DMS53 (cell line): ENCODE measurements around the gene NMD3.
"Not testable (repeated sequence)": the region's sequence is repeated elsewhere in the genome, so short reads cannot be mapped to it uniquely, and the experiment has no call there.

Experiments used
- DNase-seq: peaks from one replicate; lab custom pipeline; 2025; lab: John Stamatoyannopoulos, UW

The NMD3 gene

DNA sequence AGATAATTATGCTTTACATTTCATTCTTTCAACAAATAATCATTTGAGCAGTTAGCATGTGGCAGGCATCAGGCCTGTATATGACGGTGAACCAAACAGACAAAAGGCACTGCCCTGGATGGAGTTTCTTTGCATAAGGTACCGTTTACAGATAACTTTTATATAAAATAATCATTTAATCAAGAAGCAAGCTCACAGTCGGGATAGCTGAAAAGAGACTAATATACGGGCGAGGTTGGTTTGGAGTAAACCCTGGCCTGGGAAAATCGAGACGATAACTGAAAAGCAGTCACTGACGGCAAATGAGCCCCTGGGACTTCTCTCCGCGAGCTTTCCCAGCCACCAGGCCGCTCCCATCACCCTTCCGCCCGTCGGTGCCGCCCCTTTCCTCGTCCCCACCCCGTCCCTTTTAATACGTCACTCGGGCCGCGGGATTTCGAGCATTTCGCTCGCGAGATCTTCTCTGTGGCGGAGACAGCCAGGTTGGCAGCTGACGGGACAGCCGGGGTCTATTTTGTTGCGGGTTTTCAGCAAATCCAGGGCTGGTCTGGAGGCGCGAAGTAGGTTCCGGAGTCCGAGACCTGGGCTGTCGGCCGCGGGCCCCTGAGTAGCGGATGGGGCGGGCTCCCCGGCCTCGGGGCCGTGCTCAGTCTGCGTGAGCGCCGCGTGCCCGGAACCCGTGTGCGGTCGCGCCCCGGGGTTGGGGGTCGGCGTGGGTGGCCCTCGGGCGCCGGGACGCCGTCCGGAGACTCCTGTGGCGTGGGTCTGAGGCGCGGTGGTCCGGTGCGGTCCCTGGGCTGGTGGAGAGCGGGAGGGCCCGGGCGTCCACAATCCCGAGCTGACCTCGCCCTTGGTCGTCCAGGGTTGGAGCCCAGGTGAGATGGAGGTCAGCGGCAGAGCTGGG, at the start of gene NMD3:
Gene NMD3, plus strand, starts transcription at position 462 of the 904 bp plus-strand sequence. CDS start 703 bp downstream, outside the sequence.
- peak; percentile 96 for DNase-seq

DNA sequence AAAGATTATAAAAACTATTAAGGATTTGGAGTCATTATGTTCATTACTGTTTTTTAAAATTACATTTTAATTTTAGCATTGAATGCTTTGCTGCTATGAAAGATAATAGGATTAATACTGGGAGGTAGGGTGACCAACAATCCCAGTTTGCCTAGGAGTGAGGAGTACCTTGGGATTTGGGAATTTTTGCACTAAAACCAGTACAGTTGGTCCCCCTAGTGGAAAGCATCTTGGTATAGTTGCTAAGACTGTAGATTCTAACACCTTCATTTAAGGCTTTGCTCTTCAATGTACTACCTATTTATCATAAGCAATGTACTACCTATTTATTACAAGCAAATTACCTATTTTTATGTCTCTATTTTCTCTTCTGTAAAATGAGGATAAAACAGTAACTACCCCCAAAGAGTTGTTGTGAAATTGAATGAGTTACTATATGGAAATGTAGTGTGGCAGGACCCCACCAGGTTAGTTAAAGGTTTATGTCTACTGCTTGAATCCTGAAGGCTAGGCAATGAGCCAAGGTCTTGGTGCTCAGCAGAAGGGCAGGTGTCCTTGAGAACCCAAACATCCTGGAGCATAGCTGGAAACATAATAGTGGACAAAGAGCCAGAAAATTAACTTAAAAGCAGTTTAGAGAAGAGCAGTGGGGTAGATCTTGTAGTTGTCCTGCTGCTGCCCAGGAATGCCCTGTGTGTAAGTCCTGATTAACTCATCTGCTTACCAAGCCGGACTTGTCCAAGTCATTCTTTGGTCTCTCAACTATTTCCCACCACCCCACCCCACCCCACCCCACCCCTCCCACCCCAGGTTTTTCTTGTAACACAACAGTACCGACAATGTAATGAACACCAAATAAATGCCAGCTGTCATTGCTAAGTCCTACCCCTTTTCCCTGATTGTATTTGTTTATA, 49.2 kb upstream of the NMD3 start:
- peak; percentile 20 for DNase-seq

DNA sequence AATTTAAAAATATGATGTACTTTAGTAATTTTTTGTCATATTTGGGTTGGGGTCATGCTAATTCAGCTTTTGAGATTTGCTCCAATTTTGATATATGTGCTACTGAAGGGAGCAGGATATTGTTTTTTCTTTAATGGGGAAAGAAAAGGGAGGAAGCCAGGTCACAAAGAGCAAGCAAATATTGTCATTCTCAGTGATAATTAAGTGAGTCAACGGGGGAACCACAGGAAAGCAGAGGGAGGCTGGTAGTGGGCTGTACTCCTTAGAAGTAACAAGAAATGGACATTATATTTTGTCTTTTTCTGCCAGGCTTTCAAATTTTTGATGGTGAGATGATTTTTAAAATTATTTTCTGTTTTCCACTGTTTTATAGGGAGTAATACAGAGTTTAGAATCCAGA, 45.6 kb upstream of the NMD3 start:
- no peak for DNase-seq

DNA sequence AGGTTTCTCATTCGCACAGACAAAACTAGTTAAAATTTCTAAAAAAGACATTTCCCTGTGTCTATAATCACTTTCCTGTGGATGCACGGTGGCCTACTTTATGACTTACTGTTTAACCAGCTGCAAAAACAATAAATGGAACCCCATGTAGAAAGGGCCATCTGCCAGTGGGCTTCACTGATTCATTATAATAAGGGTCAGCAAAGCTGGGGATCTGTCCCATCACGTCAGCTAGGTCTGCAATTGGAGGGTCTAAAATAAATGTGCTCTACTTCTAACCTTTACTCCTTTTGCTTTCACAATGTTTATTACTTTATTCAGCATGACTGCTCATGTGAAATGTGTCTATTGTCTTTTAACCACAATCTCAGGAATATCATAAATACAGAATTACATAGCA, 43.1 kb upstream of the NMD3 start:
- no peak for DNase-seq

DNA sequence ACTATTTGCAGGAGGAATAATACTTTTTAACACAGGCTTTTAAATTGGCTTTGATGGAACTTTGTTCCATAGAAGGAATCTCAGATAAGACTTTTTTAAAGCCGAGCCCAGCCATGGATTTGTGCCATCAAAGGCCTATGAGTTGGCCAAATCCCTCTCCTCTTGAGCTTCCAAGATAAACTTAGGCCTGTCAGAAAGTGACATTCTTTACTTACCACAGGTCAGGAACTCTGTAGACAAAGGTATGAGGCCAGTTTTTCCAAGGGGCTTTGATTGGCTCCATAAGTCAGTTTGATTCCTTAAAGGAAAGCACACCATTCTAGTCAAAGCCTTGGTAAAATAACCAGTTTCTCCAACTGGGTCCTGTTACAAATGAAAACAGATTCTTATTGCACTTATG, 39.7 kb upstream of the NMD3 start:
- DNase-seq = not testable (repeated sequence)

DNA sequence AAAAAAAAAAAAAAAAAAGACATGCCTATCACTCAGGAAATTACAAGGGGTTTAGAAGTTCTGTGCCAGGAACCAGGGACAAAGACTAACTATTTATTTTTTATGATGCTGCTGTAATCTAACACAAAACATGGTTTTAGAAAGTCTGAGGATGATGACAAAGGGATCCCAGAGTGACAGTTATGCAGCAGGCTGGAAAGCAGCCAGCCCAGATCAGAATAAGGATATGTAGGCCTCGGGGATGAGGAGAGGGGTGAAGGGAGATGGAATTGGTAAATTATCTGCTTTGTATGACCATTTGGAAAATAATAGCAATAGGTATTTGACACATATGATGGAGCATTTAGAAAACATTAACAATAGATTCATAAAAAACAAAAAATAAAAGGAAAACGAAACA, 34.1 kb upstream of the NMD3 start:
- no peak for DNase-seq

DNA sequence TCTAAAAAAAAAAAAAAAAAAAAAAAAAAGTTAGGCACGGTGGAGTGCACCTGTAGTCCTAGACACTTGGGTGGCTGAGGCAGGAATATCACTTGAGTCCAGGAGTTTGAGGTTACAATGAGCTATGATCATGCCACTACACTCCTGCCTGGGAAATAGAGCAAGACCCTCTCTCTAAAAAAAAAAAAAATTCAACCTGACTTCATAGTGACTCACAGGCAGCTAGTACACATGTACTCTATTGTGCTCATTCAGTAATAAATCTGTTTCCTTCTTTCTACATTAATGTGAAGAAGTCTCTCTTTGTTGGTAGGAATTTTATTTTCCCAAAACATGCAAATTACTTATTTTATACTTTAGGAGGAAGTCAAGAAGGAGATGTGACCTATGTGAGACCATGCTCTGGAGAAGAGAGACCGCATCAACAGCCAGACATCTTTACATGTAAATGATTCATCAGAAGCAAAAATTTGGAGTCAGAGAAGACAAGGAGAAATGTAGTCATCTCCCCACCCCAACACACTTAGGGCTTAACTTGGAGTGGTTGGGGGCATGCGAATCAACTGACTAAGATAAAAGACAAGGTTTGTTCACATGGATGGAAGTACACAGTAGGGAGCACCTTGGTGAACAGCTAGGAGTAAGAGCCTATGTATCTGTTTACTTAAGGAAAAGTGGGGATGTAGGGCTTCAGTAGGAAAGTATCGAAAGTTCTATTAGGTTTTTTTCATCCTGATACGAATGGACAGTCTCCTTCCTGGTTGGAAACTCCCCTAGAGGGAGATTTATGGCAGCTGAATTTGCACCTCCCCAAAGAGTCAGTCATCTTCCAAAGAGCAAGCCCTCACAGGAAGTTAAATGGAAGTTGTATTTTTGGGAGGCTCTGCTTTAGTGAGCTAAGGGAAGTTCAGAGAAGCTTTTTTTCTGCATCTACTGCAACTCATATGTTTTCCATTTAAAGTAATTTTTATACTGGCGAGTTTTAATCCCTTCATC, 23.0 kb upstream of the NMD3 start:
- no peak for DNase-seq

DNA sequence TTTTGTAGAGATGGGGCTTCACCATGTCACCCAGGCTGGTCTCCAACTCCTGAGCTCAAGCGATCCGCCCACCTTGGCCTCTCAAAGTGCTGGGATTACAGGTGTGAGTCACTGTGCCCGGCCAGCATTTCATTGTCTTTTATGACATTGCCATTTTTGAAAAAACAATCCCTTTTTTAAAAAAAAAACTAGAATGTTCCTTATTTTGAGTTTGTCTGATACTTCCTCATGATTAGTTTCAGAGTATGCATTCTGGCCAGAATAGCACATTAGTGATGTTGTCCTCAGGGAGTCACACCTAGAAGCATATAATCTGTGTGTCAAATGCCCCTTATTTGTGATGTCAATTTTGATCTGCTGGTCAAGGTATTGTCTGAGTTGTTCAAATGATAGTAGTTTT, 21.2 kb upstream of the NMD3 start:
- DNase-seq = peak; percentile 29

DNA sequence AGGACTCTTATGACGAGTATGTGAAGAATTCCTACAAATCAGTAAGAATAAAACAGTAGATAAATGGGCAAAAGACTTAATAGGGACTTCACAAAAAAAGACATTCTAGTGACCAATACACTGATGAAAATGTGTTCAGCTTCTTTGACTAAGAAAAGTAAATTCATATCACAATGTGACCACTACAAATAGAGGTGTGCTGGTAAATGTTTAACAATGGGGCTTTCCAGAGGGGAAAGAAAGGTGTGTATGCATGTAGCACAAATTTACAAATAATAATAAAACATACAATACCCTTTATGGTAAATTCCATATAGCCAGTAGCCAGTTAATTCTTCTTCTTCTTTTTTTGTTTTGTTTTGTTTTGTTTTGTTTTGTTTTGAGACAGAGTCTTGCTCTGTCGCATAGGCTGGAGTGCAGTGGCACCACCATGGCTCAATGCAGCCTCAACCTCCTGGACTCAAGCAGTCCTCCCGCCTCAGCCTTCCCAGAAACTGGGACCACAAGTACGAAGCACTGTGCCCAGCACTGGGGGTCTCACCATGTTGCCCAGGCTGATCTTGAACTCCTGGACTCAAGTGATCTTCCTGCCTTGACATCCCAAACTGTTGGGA, 17.5 kb upstream of the NMD3 start:
- no peak for DNase-seq

DNA sequence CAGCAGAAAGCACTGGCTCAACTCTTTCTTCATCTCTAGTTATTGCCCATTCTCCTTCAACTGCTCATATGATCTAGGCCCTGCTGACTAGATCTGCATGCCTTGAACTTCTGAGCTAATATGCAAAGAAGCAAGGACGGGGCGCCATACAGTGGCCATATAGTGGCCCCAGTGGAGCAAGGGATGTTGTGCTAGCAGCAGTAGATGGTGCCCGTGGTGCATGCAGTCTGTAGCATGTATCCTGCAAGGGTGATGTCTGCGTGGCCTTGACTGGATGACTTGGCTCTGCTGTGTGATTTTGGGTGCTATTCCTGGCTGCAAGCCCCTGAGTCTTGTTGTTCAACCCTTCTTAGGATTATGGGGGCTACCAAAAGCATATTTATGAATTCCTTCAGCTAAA, 12.2 kb upstream of the NMD3 start:
- peak; percentile 7 for DNase-seq

DNA sequence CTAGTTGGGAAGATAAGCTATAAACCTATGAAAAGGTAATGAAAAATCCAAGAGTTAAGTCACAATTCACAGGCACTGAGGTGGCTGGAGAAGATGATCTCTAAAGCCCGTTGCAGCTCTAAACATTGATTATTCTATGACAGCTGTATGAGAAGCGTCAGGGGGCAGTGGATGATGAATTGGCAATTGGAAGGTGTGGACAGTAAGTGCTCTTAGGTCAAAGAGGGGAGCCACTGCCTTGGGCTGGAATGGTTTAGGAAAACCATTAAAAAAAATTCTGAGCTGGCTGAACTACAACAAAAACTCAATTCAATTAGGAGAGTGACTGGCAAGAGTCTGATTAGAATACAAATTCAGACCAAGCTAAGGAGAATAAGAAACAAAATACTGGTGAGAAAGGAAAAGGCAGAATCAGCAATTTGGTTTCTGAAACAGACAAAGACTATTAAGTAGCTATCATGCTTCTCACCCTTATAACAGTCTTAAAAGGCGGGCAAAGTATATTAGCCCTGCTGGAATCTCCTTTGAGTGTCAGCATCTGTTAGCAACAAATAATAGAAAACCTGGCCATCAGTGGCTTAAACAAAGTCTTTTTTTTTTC, 8.8 kb upstream of the NMD3 start:
- no peak for DNase-seq

DNA sequence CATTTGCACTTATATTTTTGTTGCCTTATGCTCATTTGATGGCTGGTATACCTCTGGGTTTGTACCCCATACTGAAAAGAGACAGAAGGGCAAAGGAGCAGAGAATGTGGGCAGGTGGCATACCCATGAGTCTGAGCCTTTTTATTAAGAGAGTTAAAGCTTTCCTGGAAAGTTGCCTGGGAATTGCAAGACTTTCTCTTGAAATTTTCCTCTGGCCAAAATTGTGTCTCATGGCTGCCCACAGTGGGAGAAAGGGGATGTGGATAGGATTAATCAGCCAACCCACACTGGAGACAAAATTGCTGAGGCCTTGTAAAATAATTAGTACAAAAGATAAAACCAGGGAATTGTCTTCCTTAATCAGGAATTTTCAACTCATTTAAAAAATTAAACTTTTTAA, 8.2 kb upstream of the NMD3 start:
- no peak for DNase-seq

DNA sequence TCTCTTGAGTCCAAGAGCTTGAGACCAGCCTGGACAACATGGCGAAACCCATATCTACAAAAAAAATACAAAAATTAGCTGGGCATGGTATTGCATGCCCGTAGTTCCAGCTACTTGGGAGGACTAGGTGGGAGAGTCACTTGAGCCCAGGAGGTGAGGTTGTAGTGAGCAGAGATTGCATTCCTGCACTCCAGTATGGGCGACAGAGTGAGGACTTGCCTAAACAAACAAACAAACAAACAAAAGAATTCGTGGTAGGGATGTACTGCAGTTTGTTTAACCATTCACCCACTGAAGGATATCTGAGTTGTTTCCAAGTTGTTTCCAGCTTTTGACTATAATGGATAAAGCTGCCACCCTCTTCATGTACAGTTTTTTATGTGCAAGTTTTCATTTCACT, 7.5 kb upstream of the NMD3 start:
- no peak for DNase-seq

DNA sequence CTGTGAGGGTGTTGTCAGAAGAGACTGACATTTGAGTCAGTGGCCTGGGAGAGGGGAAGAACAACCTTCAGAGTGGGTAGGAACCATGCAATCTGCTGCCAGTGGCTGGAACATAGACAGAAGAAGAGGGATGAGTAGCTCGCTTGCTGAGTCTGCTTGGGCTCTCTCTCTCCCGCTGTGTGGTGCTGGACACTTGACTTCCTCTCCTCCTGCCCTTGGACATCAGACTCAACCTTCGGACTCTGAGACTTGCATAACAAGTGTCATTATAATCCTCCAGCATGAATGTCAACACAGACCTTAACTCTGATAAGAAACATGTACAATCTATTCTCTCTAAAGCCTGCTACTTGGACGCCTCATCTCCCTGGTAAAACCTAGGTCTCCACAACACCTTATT, 5.9 kb upstream of the NMD3 start:
- peak; percentile 11 for DNase-seq

DNA sequence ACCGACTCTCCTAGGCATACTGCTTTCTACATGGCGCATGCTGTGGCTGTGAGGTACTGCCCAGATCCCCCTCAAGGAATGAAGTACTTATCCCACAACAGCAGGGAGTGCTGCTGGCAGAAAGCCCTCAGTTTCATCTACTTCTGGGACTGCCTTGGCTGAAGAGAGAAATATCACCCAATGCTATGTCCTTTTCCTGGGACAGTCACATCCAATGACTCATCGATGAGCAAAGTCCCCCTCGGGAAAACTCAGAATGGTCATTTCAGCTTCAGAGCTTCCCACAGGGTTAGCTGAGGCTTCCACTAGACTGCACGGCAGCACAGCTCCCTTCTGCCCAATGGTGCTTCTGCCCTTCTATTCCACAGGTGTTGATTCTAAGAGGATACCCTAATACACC, 3.6 kb upstream of the NMD3 start:
- DNase-seq = peak; percentile 20

DNA sequence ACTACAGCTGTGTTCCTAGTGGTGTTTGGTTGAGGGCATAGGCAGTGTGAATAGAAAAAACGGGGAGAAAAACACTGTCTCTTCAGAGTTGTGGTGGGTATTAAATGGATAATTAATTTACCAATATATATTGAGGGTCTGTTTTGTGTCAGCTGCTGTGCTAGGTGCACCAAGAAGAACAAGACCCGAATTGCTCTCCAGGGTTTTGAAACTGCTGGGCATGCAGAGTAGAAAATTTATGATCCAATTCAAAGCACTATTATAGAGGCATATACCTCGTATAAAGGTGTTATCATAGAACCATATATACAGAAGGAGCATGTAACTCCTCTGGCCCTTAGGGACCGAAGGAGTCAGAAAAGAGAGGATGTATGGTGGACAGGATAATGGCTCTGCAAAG, 1.6 kb upstream of the NMD3 start:
- DNase-seq = no peak

DNA sequence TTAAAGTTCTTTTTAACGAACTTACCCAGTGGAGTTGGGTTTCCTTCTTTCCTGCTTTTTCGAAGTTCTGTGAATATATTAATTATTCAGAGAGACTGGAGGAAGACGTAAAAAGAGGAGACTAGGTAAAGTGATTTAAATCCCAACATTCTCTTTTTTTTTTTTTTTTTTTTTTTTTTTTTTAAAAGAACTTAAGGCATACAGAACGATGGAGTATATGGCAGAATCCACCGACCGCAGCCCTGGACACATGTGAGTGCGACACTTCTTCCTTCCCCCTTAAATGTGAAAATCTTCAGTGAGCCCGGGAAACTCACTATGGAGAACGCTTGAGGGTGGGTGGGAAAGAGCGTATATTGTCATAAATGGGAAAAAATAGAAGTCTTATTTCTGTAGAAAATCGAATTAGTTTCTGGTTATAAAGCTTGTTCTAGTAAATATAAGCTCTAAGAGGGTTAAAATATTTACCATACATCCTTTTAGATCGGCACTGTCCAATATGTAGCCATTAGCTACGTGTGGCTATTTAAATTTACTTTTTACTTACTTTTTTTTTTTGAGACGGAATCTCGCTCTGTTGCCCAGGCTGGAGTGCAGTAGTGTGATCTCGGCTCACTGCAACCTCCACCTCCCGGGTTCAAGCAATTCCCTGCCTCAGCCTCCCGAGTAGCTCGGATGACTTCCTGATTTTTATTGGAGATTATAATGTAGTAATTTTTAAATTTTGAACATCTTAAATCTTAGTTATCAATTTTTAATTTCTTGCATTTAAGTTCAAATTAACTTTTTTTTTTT, 892 bp downstream of the NMD3 start:
- DNase-seq = peak; percentile 41

DNA sequence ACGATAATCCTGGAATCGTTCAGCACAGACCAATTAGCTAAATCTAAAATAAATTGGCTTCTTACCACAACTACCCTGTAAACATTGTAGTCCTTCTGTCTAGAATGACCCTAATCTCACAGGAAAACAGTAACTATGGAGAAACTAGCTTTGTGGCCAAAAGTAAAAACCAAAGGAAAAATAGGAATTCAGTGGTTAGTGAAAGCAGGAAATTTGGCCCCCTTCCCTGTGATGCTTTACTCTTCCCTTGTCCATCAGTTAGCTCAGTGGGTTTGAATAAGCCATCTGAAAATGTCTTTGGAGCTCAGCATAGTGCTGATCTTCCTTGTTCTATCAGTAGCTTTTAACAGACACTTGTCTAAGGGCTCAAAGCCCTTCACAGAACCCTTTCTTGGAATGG, 1.6 kb downstream of the NMD3 start:
- peak; percentile 7 for DNase-seq

DNA sequence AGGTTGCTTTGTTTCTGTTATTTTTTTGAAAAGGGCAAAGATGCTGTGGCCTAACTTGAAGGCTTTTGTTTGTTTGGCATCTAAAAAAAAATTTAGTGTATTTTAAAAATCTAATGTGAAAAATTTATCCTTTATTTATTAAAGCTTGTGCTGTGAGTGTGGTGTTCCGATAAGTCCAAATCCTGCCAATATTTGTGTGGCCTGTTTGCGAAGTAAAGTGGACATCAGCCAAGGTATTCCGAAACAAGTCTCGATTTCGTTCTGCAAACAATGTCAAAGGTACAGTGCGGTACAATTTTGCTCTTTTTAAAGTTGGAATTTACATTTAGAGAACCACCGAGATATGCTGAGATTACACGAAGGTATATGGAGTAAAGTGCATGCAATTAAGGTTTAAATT, 3.7 kb downstream of the NMD3 start:
- DNase-seq = no peak

DNA sequence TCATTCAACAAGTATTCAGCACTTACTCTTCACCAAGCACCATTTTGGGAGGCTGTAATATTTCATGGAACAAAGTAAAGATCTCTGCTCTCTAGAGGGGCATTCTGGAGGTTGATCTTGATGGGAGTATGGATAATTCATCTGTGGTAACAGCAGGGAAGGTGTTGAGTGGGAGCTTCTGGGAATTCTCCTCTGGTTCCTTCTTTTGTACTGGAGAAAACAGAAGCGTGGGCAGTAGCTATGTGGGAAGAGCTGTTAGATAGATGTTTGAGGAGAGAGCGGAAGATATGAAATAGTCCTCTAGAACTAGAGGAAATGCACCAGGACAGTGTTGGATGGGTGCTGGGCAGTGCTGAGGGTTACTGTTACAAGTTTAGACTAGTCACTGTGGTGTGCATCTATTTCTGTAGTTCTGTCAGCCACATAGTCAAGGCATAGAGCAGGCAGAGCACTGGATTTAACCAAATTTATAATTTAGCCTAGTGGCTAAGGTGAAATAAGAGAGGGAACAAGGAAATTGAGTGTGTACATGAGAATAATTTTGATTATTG, 9.6 kb downstream of the NMD3 start:
- DNase-seq = no peak
